Testis (tissue), 2 donors: ENCODE measurements around the gene YTHDF1.

Experiments
- POLR2A ChIP-seq: fragments of 450-650 bp; IDR thresholded peaks from one replicate; pipeline ENCODE4 v1.6.1; 2017; ENCODE audit warnings: antibody characterized with exemption, mild to moderate bottlenecking, moderate library complexity
- TF ChIP-seq, protein P1 (sequence below), 3 experiments: fragments of 450-650 bp in 2 of 3; fragments of 200-600 bp in 1 of 3; sonication (generic) in 1 of 3; IDR thresholded peaks; one replicate each; pipeline ENCODE4 v1.5.1; 2016 to 2019; ENCODE audit warnings: antibody characterized with exemption in 3 of 3, mild to moderate bottlenecking in 2 of 3, moderate library complexity in 1 of 3

DNA sequence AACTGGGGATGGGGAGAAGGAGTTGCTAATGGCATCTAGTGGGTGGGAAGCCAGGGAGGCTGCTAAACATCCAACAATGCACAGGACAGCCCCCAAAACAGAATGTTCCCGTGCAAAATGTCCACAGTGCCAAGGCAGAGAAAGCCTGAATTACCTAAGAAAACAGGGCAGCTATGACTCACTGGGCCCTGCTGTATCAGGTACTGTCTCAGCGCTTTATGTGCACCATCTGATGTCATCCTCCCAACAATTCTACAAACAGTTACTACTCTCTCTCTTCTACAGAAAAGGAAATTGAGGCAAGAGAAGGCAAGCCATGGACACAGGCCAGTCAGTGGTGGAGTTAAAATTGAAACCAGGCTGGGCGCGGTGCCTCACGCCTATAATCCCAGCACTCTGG is 3.1 kb downstream of the YTHDF1 start:
- TF ChIP-seq, protein P1, sequence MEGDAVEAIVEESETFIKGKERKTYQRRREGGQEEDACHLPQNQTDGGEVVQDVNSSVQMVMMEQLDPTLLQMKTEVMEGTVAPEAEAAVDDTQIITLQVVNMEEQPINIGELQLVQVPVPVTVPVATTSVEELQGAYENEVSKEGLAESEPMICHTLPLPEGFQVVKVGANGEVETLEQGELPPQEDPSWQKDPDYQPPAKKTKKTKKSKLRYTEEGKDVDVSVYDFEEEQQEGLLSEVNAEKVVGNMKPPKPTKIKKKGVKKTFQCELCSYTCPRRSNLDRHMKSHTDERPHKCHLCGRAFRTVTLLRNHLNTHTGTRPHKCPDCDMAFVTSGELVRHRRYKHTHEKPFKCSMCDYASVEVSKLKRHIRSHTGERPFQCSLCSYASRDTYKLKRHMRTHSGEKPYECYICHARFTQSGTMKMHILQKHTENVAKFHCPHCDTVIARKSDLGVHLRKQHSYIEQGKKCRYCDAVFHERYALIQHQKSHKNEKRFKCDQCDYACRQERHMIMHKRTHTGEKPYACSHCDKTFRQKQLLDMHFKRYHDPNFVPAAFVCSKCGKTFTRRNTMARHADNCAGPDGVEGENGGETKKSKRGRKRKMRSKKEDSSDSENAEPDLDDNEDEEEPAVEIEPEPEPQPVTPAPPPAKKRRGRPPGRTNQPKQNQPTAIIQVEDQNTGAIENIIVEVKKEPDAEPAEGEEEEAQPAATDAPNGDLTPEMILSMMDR (IDR thresholded peaks at IDR 0.05) = no peak
- no peak for TF ChIP-seq POLR2A
